ENCODE measurements around the gene CACNA1A. TPM values are rescaled to one million over a fixed set of nuclear protein-coding genes. Genes with fewer than 3 reads are reported as not detected.
"Not testable (repeated sequence)": the region's sequence is repeated elsewhere in the genome, so short reads cannot be mapped to it uniquely, and the experiment has no call there.

CACNA1A gene
- 0.54 TPM for total RNA-seq

- DNase-seq (ENCODE audit: low read depth in 2 of 3, low spot score in 2 of 3): peak in 1 of 3 donors; percentile 4
These were observed at the start of gene CACNA1A for GRCh38 chr19:13506471-13506820. Gene CACNA1A (minus strand): TSS chr19:13506479. CDS start chr19:13506224, 255 bp downstream.

GRCh38 chr19:13554506-13555240, 48.4 kb upstream of the CACNA1A start:
- DNase-seq (ENCODE audit: low read depth in 2 of 3, low spot score in 2 of 3): no peak

- no peak for DNase-seq (ENCODE audit: low read depth in 2 of 3, low spot score in 2 of 3)
These were observed 47.7 kb upstream of the CACNA1A start for GRCh38 chr19:13553880-13554400.

- no peak for DNase-seq (ENCODE audit: low read depth in 2 of 3, low spot score in 2 of 3)
These were observed 41.9 kb upstream of the CACNA1A start for GRCh38 chr19:13548131-13548530.

- DNase-seq (ENCODE audit: low read depth in 2 of 3, low spot score in 2 of 3): no peak
These were observed 40.8 kb upstream of the CACNA1A start for GRCh38 chr19:13547102-13547501.

GRCh38 chr19:13544423-13544822, 38.1 kb upstream of the CACNA1A start:
- no peak for DNase-seq (ENCODE audit: low read depth in 2 of 3, low spot score in 2 of 3)

GRCh38 chr19:13541554-13541953, 35.3 kb upstream of the CACNA1A start:
- DNase-seq (ENCODE audit: low read depth in 2 of 3, low spot score in 2 of 3): no peak

- DNase-seq (ENCODE audit: low read depth in 2 of 3, low spot score in 2 of 3): no peak
These were observed 33.1 kb upstream of the CACNA1A start for GRCh38 chr19:13539332-13539731.

- peak in 2 of 3 donors; percentile 6 to 14 for DNase-seq (ENCODE audit: low read depth in 2 of 3, low spot score in 2 of 3)
These were observed 32.4 kb upstream of the CACNA1A start for GRCh38 chr19:13538601-13539253.

- peak in 1 of 3 donors; percentile 8 for DNase-seq (ENCODE audit: low read depth in 2 of 3, low spot score in 2 of 3)
These were observed 31.2 kb upstream of the CACNA1A start for GRCh38 chr19:13537454-13537853.

- no peak for DNase-seq (ENCODE audit: low read depth in 2 of 3, low spot score in 2 of 3)
These were observed 24.4 kb upstream of the CACNA1A start for GRCh38 chr19:13530720-13531119.

- DNase-seq (ENCODE audit: low read depth in 2 of 3, low spot score in 2 of 3): not testable (repeated sequence)
These were observed 23.4 kb upstream of the CACNA1A start for GRCh38 chr19:13529721-13530120.

- no peak for DNase-seq (ENCODE audit: low read depth in 2 of 3, low spot score in 2 of 3)
These were observed 20.3 kb upstream of the CACNA1A start for GRCh38 chr19:13526552-13526951.

GRCh38 chr19:13521066-13521465, 14.8 kb upstream of the CACNA1A start:
- no peak for DNase-seq (ENCODE audit: low read depth in 2 of 3, low spot score in 2 of 3)

GRCh38 chr19:13511947-13512346, 5.7 kb upstream of the CACNA1A start:
- no peak for DNase-seq (ENCODE audit: low read depth in 2 of 3, low spot score in 2 of 3)

GRCh38 chr19:13507053-13507611, 853 bp upstream of the CACNA1A start:
- no peak for DNase-seq (ENCODE audit: low read depth in 2 of 3, low spot score in 2 of 3)

GRCh38 chr19:13505761-13506470, 363 bp downstream of the CACNA1A start:
- DNase-seq (ENCODE audit: low read depth in 2 of 3, low spot score in 2 of 3): peak in 1 of 3 donors; percentile 7

GRCh38 chr19:13505164-13505695, 1.0 kb downstream of the CACNA1A start:
- DNase-seq (ENCODE audit: low read depth in 2 of 3, low spot score in 2 of 3): no peak

GRCh38 chr19:13503570-13504235, 2.6 kb downstream of the CACNA1A start:
- no peak for DNase-seq (ENCODE audit: low read depth in 2 of 3, low spot score in 2 of 3)

- no peak for DNase-seq (ENCODE audit: low read depth in 2 of 3, low spot score in 2 of 3)
These were observed 4.0 kb downstream of the CACNA1A start for GRCh38 chr19:13502231-13502630.

Measured in hematopoietic multipotent progenitor cell (in vitro differentiated cells).